ENCODE measurements around the gene CD248.

CD248 gene

DNA sequence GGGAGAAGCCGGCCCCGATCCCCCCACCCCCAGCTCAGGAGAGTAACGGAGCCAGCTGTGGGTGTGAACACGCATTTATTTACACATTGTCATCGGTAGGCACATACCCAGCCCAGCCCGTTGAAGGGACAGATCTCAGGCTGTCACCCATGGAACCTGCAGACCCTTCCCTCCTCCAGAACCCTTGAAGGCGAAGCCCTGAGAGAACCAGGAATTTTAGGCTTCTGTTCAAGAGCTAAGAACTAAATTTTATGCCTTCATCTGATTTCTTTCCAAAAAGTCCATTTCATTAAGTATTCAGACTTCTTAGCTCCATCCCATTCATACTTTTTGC is 28.4 kb upstream of the CD248 start:
- peak overlapping the region; percentile 79 for H2AFZ ChIP-seq (ENCODE audit: low read depth, low read length, severe bottlenecking)
- H3K4me2 ChIP-seq (ENCODE audit: low read depth, low read length, poor library complexity, severe bottlenecking): peak overlapping the region; percentile 76
- peaks cover 17% of the 10 kb centered on the region for H3K79me2 ChIP-seq (ENCODE audit: insufficient read depth, low read length)
- H3F3A ChIP-seq (ENCODE audit: insufficient read depth): peaks cover 16% of the 10 kb centered on the region
- TF ChIP-seq EZH2phosphoT487 (conservative IDR thresholded peaks at IDR 0.05; ENCODE audit: low read length): no peak
- TF ChIP-seq, protein P1, sequence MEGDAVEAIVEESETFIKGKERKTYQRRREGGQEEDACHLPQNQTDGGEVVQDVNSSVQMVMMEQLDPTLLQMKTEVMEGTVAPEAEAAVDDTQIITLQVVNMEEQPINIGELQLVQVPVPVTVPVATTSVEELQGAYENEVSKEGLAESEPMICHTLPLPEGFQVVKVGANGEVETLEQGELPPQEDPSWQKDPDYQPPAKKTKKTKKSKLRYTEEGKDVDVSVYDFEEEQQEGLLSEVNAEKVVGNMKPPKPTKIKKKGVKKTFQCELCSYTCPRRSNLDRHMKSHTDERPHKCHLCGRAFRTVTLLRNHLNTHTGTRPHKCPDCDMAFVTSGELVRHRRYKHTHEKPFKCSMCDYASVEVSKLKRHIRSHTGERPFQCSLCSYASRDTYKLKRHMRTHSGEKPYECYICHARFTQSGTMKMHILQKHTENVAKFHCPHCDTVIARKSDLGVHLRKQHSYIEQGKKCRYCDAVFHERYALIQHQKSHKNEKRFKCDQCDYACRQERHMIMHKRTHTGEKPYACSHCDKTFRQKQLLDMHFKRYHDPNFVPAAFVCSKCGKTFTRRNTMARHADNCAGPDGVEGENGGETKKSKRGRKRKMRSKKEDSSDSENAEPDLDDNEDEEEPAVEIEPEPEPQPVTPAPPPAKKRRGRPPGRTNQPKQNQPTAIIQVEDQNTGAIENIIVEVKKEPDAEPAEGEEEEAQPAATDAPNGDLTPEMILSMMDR (IDR thresholded peaks at IDR 0.05; ENCODE audit: insufficient read depth, low read length, poor library complexity, severe bottlenecking): no peak
- no peaks in the 10 kb centered on the region for H4K20me1 ChIP-seq (ENCODE audit: low read depth, low read length)
- H3K27me3 ChIP-seq (ENCODE audit: low read length): no peaks in the 10 kb centered on the region
- no peaks in the 10 kb centered on the region for H3K9me2 ChIP-seq (replicated peaks; ENCODE audit: insufficient read depth, low read length)
- peak overlapping the region; percentile 2; the same call in 1 of the 2 replicates for H3K27ac ChIP-seq (ENCODE audit: low read depth, low read length)
- peak overlapping the region; percentile 97 for H3K4me3 ChIP-seq (ENCODE audit: insufficient read depth, low read length, poor library complexity, severe bottlenecking)
- no peaks in the 10 kb centered on the region for H3K36me3 ChIP-seq (ENCODE audit: low read length)
- H3K9ac ChIP-seq (ENCODE audit: low read length): peak overlapping the region; percentile 83
- no peaks in the 10 kb centered on the region for H3K9me3 ChIP-seq (ENCODE audit: insufficient read depth, low read length)

DNA sequence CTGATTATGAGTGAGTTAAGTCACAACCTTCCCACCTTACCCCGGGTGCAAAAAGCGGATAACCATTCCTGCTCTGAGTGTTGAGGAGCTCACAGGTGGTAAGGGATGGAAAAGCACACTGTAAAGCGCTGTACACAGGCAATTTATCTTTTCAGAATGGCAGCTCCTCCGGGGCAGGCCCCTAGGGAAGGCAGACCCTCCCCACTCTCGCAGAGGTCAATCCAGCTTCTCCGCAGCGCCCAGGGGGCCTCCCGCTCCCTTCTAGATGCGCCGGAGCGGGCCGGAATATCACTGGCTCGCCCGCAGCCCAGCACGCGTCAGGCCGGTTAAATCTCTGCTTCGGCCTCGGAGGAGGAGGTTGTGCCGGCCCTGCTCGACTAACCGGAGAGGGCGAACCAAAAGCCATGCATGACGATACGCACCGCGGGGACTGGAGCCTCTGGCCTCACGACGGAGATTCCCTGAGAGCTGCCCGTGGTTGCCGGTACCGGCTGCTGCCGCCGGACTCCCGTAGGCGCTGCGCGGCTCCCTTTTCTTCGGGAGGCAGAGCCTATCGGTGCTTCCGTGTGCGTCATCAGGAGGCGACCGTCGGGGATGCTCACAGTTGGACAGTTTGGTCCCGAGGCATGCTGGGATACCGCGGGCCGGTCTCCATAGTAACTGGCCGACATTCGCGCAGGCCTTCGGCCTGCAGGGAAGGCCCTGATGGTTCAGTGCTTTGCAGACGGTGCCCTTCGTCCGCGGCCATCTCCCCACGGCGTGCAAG is 27.9 kb upstream of the CD248 start, which contains the start of gene BRMS1:
Gene BRMS1 (minus strand): TSS at position 555 of the 766 bp plus-strand sequence. CDS start 2,870 bp downstream, outside the sequence.
- Histone ChIP-seq H3K79me2 (ENCODE audit: insufficient read depth, low read length) (peaks cover 17% of the 10 kb centered on the region), H3K27ac (ENCODE audit: low read depth, low read length) (peak within 1 kb of the TSS; percentile 2; the same call in 1 of the 2 replicates), H3K4me3 (ENCODE audit: insufficient read depth, low read length, poor library complexity, severe bottlenecking) (peak within 1 kb of the TSS; percentile 97), H2AFZ (ENCODE audit: low read depth, low read length, severe bottlenecking) (peak within 1 kb of the TSS; percentile 79), H3K9me3 (ENCODE audit: insufficient read depth, low read length) (no peaks in the 10 kb centered on the region), H3K4me2 (ENCODE audit: low read depth, low read length, poor library complexity, severe bottlenecking) (peak within 1 kb of the TSS; percentile 92), H3K36me3 (ENCODE audit: low read length) (no peaks in the 10 kb centered on the region), H3K9me2 (replicated peaks; ENCODE audit: insufficient read depth, low read length) (no peaks in the 10 kb centered on the region), H3K9ac (ENCODE audit: low read length) (peak within 1 kb of the TSS; percentile 83), H3K27me3 (ENCODE audit: low read length) (no peaks in the 10 kb centered on the region), H4K20me1 (ENCODE audit: low read depth, low read length) (no peaks in the 10 kb centered on the region), H3F3A (ENCODE audit: insufficient read depth) (peaks cover 16% of the 10 kb centered on the region)
- TF ChIP-seq, protein P1 (IDR thresholded peaks at IDR 0.05; ENCODE audit: insufficient read depth, low read length, poor library complexity, severe bottlenecking): no peak
- no peak for TF ChIP-seq EZH2phosphoT487 (conservative IDR thresholded peaks at IDR 0.05; ENCODE audit: low read length)

DNA sequence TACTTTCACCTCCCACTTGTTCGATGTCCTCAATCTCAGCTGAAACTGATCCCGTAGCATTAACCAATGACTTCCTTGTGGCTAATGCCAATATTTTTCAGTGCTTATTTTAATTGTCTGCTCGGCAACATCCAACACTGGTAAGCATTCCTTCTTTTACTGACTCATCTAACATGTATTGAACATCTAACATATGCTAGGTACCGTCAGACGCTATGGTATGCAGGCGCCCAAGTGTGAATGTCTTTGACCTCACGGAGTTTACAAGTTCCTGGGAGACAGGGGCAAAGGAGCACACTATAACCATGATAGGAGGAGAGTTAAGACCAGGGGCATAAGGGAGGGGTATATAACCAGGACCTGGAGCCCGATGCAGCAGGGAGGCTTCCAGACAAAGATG is 26.3 kb upstream of the CD248 start:
- Histone ChIP-seq H3K9ac (ENCODE audit: low read length) (no peak overlapping the region), H3K4me2 (ENCODE audit: low read depth, low read length, poor library complexity, severe bottlenecking) (peak overlapping the region; percentile 92), H3K4me3 (ENCODE audit: insufficient read depth, low read length, poor library complexity, severe bottlenecking) (no peak overlapping the region), H3K27me3 (ENCODE audit: low read length) (no peaks in the 10 kb centered on the region), H3K9me2 (replicated peaks; ENCODE audit: insufficient read depth, low read length) (no peaks in the 10 kb centered on the region), H3F3A (ENCODE audit: insufficient read depth) (peaks cover 12% of the 10 kb centered on the region), H2AFZ (ENCODE audit: low read depth, low read length, severe bottlenecking) (no peak overlapping the region), H3K9me3 (ENCODE audit: insufficient read depth, low read length) (no peaks in the 10 kb centered on the region), H3K36me3 (ENCODE audit: low read length) (no peaks in the 10 kb centered on the region), H4K20me1 (ENCODE audit: low read depth, low read length) (no peaks in the 10 kb centered on the region), H3K79me2 (ENCODE audit: insufficient read depth, low read length) (peaks cover 17% of the 10 kb centered on the region), H3K27ac (ENCODE audit: low read depth, low read length) (no peak overlapping the region)
- TF ChIP-seq EZH2phosphoT487 (conservative IDR thresholded peaks at IDR 0.05; ENCODE audit: low read length): no peak

DNA sequence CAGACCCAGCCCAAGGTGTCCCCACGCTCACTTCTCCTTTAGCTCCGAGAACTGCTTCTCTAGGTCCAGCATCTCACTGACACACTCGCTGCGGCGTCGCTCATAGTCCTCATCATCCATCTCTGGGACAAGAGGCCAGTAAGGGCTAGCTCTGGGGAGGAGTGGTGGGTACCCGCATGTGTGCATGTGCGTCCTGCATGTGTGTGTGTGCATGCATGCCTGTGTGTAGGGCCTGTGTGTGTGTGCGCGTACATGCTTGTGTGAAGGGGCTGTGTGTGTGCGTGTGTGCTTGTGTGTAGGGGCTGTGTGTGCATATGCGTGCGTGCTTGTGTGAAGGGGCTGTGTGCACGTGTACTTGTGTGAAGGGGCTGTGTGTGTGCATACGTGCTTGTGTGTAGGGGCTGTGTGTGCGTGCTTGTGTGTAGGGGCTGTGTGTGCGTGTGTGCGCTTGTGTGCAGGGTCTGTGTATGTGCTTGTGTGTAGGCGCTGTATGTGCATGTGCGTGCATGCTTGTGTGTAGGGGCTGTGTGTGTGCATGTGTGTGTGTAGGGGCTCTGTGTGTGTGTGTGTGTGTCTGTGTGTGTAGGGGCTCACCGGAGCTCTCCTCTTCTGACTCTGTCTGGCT is 24.8 kb upstream of the CD248 start:
- H3K4me3 ChIP-seq (ENCODE audit: insufficient read depth, low read length, poor library complexity, severe bottlenecking): no peak overlapping the region
- no peak overlapping the region for H3K4me2 ChIP-seq (ENCODE audit: low read depth, low read length, poor library complexity, severe bottlenecking)
- no peaks in the 10 kb centered on the region for H4K20me1 ChIP-seq (ENCODE audit: low read depth, low read length)
- H3K9me2 ChIP-seq (replicated peaks; ENCODE audit: insufficient read depth, low read length): no peaks in the 10 kb centered on the region
- H3F3A ChIP-seq (ENCODE audit: insufficient read depth): peaks cover 12% of the 10 kb centered on the region
- no peak overlapping the region for H2AFZ ChIP-seq (ENCODE audit: low read depth, low read length, severe bottlenecking)
- no peak overlapping the region for H3K9ac ChIP-seq (ENCODE audit: low read length)
- no peaks in the 10 kb centered on the region for H3K9me3 ChIP-seq (ENCODE audit: insufficient read depth, low read length)
- no peaks in the 10 kb centered on the region for H3K27me3 ChIP-seq (ENCODE audit: low read length)
- H3K79me2 ChIP-seq (ENCODE audit: insufficient read depth, low read length): peaks cover 17% of the 10 kb centered on the region
- no peaks in the 10 kb centered on the region for H3K36me3 ChIP-seq (ENCODE audit: low read length)
- H3K27ac ChIP-seq (ENCODE audit: low read depth, low read length): no peak overlapping the region
- TF ChIP-seq EZH2phosphoT487 (conservative IDR thresholded peaks at IDR 0.05; ENCODE audit: low read length): no peak
- TF ChIP-seq, protein P1 (IDR thresholded peaks at IDR 0.05; ENCODE audit: insufficient read depth, low read length, poor library complexity, severe bottlenecking): no peak
